IMR-90 (cell line): Measurements from ENCODE around the gene NOS2. TPM values are rescaled to one million over a fixed set of nuclear protein-coding genes. Genes with fewer than 3 reads are reported as not detected.

ENCODE experiments used
- ATAC-seq: fragments of 200-7000 bp; cut with Tn5 transposase; 2 replicates; pipeline ENCODE4 v1.9.1; 2020; ENCODE audit warnings: low read depth, mild to moderate bottlenecking, moderate library complexity
- BruUV-seq: library from RNA; stranded (reverse); fragments of 400-500 nt; replicated peaks from 2 replicates; lab custom pipeline; 2021; lab: Mats Ljungman, UMichigan
- CTCF ChIA-PET: fragments of 300-600 bp; formaldehyde crosslinking; extraction: SDS; loops from one replicate; lab custom pipeline; 2021; ENCODE audit warnings: antibody characterized with exemption; lab: Yijun Ruan, JAX
- POLR2A ChIA-PET: fragments of 300-600 bp; sonication (Branson Sonifier 250); formaldehyde crosslinking; loops from one replicate; lab custom pipeline; 2022; ENCODE audit warnings: antibody characterized with exemption; ENCODE audit not compliant: unreplicated experiment; lab: Charles Lee
- DNase-seq: peaks from one replicate; pipeline ENCODE4 v3.0.0; 2013
- H2AFZ ChIP-seq: replicated peaks from 2 replicates; pipeline ENCODE3; 2013; ENCODE audit warnings: low read length, mild to moderate bottlenecking; ENCODE audit not compliant: poor library complexity
- H2AK5ac ChIP-seq: 2 replicates; pipeline ENCODE4 v1.6.1; 2013; ENCODE audit warnings: low read depth, low read length, inconsistent platforms
- H2AK9ac ChIP-seq: replicated peaks from 2 replicates; pipeline ENCODE3; 2013; ENCODE audit warnings: mild to moderate bottlenecking, low read depth, low read length, moderate library complexity; ENCODE audit not compliant: poor library complexity
- H2BK120ac ChIP-seq: 2 replicates; pipeline ENCODE4 v1.6.1; 2013; ENCODE audit warnings: low read depth, low read length, inconsistent platforms
- H2BK15ac ChIP-seq: 3 replicates; pipeline ENCODE4 v1.6.1; 2013; ENCODE audit warnings: low read depth, low read length, inconsistent platforms
- H2BK20ac ChIP-seq: 2 replicates; pipeline ENCODE4 v1.6.1; 2013; ENCODE audit warnings: low read depth, mild to moderate bottlenecking, inconsistent platforms, low read length, moderate library complexity
- H2BK5ac ChIP-seq: 2 replicates; pipeline ENCODE4 v1.6.1; 2013; ENCODE audit warnings: mild to moderate bottlenecking, low read depth, low read length, inconsistent platforms; ENCODE audit not compliant: poor library complexity, severe bottlenecking
- H3K14ac ChIP-seq: replicated peaks from 2 replicates; pipeline ENCODE4 v1.6.1; 2013; ENCODE audit warnings: low read depth, low read length, inconsistent platforms
- H3K18ac ChIP-seq: 2 replicates; pipeline ENCODE4 v1.6.1; 2013; ENCODE audit warnings: low read depth, low read length, control low read depth
- H3K23ac ChIP-seq: 2 replicates; pipeline ENCODE4 v1.6.1; 2013; ENCODE audit warnings: low read depth, low read length, inconsistent platforms
- H3K27ac ChIP-seq: 2 replicates; pipeline ENCODE4 v1.5.1; 2013; ENCODE audit warnings: mild to moderate bottlenecking, control low read depth, low read length; ENCODE audit not compliant: insufficient read depth
- H3K27me3 ChIP-seq: 2 replicates; pipeline ENCODE4 v1.6.1; 2013; ENCODE audit warnings: low read length; ENCODE audit not compliant: control insufficient read depth, insufficient read depth
- H3K36me3 ChIP-seq: 2 replicates; pipeline ENCODE4 v1.6.1; 2013; ENCODE audit warnings: low read length, mixed read lengths; ENCODE audit not compliant: control insufficient read depth, insufficient read depth
- H3K4ac ChIP-seq: 2 replicates; pipeline ENCODE4 v1.6.1; 2013; ENCODE audit warnings: low read depth, low read length, inconsistent platforms
- H3K4me1 ChIP-seq: 2 replicates; pipeline ENCODE4 v1.6.1; 2013; ENCODE audit warnings: low read length, mixed read lengths; ENCODE audit not compliant: control insufficient read depth, insufficient read depth
- H3K4me2 ChIP-seq: 2 replicates; pipeline ENCODE4 v1.6.1; 2013; ENCODE audit warnings: low read depth, mild to moderate bottlenecking, control low read depth, low read length, moderate library complexity
- H3K4me3 ChIP-seq: 2 replicates; pipeline ENCODE4 v1.5.1; 2013; ENCODE audit warnings: low read depth, mild to moderate bottlenecking, control low read depth, low read length, moderate library complexity; ENCODE audit not compliant: insufficient read depth
- H3K56ac ChIP-seq: 2 replicates; pipeline ENCODE4 v1.6.1; 2013; ENCODE audit warnings: low read length, inconsistent platforms; ENCODE audit not compliant: insufficient read depth; ENCODE audit errors: extremely low read depth
- H3K79me1 ChIP-seq, 2 experiments: 2 replicates each; pipeline ENCODE4 v1.6.1; 2013; ENCODE audit warnings: low read length in 2 of 2, inconsistent platforms in 1 of 2, low read depth in 1 of 2
- H3K9ac ChIP-seq: 2 replicates; pipeline ENCODE4 v1.6.1; 2013; ENCODE audit warnings: low read depth, low read length, control low read depth
- H3K9me1 ChIP-seq: 2 replicates; pipeline ENCODE4 v1.6.1; 2013; ENCODE audit warnings: low read length, inconsistent platforms; ENCODE audit not compliant: insufficient read depth
- H3K9me3 ChIP-seq: 2 replicates; pipeline ENCODE4 v1.6.1; 2013; ENCODE audit warnings: low read length; ENCODE audit not compliant: control insufficient read depth, insufficient read depth
- H4K20me1 ChIP-seq: 2 replicates; pipeline ENCODE4 v1.6.1; 2013; ENCODE audit warnings: low read length, inconsistent platforms; ENCODE audit not compliant: insufficient read depth
- H4K5ac ChIP-seq: 2 replicates; pipeline ENCODE4 v1.6.1; 2013; ENCODE audit warnings: mild to moderate bottlenecking, low read depth, low read length, control low read depth
- H4K8ac ChIP-seq, 2 experiments: 2 replicates each; pipeline ENCODE4 v1.6.1; 2013; ENCODE audit warnings: low read depth in 2 of 2, low read length in 2 of 2, control low read depth in 1 of 2, inconsistent platforms in 1 of 2
- H4K91ac ChIP-seq: 2 replicates; pipeline ENCODE4 v1.6.1; 2013; ENCODE audit warnings: low read depth, low read length, inconsistent platforms; ENCODE audit not compliant: insufficient read depth
- BHLHE40 ChIP-seq: fragments of 150-350 bp; IDR thresholded peaks from 2 replicates; pipeline ENCODE4 v1.6.1; 2016; ENCODE audit warnings: mild to moderate bottlenecking, low read depth, low read length
- CTCF ChIP-seq: conservative IDR thresholded peaks from 2 replicates; pipeline ENCODE4 v1.5.1; 2012; ENCODE audit warnings: mild to moderate bottlenecking, low read depth, low read length, improper control_type of control experiment
- FOS ChIP-seq: fragments of 150-350 bp; IDR thresholded peaks from 2 replicates; pipeline ENCODE4 v1.6.1; 2016; ENCODE audit warnings: low read depth, low read length
- MAFK ChIP-seq: IDR thresholded peaks from 2 replicates; pipeline ENCODE4 v1.6.1; 2012; ENCODE audit warnings: low read depth, low read length, improper control_type of control experiment
- MAZ ChIP-seq: IDR thresholded peaks from 2 replicates; pipeline ENCODE4 v1.6.1; 2012; ENCODE audit warnings: low read depth, mild to moderate bottlenecking, low read length, improper control_type of control experiment, moderate library complexity, borderline replicate concordance
- MXI1 ChIP-seq: IDR thresholded peaks from 2 replicates; pipeline ENCODE4 v1.6.1; 2012; ENCODE audit warnings: low read depth, mild to moderate bottlenecking, low read length, moderate library complexity, borderline replicate concordance
- NFE2L2 ChIP-seq: fragments of 150-350 bp; IDR thresholded peaks from 2 replicates; pipeline ENCODE4 v1.6.1; 2016; ENCODE audit warnings: low read depth, mild to moderate bottlenecking, low read length
- POLR2A ChIP-seq: IDR thresholded peaks from 2 replicates; pipeline ENCODE4 v1.6.1; 2012; ENCODE audit warnings: mild to moderate bottlenecking, low read depth, low read length
- RAD21 ChIP-seq: IDR thresholded peaks from 2 replicates; pipeline ENCODE4 v1.6.1; 2012; ENCODE audit warnings: low read length, improper control_type of control experiment
- RCOR1 ChIP-seq: IDR thresholded peaks from 2 replicates; pipeline ENCODE4 v1.6.1; 2012; ENCODE audit warnings: mild to moderate bottlenecking, low read length, improper control_type of control experiment; ENCODE audit not compliant: insufficient replicate concordance
- SMC3 ChIP-seq: fragments of 150-350 bp; IDR thresholded peaks from 2 replicates; pipeline ENCODE4 v1.6.1; 2016; ENCODE audit warnings: low read depth, mild to moderate bottlenecking, antibody characterized with exemption, low read length, moderate library complexity
- WGBS, 2 experiments: methylation state at CpG; one replicate each; pipeline versions ENCODE4 v1.1.5 to v1.1.7; 2013; ENCODE audit warnings: missing lambda C conversion rate in 2 of 2; ENCODE audit not compliant: insufficient read length in 1 of 2; ENCODE audit errors: extremely low coverage in 2 of 2; 5-methylcytosine and 5-hydroxymethylcytosine counted together
- dilution Hi-C: fragments of 300-500 bp; cut with HindIII; formaldehyde crosslinking; loops from one replicate; pipeline ENCODE4 v1.14.3; 2018; ENCODE audit warnings: low sequenced_read_pairs; ENCODE audit not compliant: unreplicated experiment
- in situ Hi-C: fragments of 300-500 bp; cut with MboI; formaldehyde crosslinking; loops from 3 replicates; pipeline ENCODE4 v1.14.3; 2019; ENCODE audit warnings: low sequenced_read_pairs, inconsistent platforms, mixed read lengths
- intact Hi-C: fragments of 100-400 bp; cut with micrococcal nuclease; formaldehyde crosslinking; loops from 2 replicates; pipeline ENCODE4 v1.10.0; 2022
- polyA plus RNA-seq, 3 experiments: library from polyadenylated mRNA; depleted of rRNA; stranded (reverse); fragments of >200 nt; gene quantifications; 2 replicates each; pipeline ENCODE4 v1.2.3, GENCODE V29; 2012; ENCODE audit warnings: low replicate concordance in 1 of 3
- total RNA-seq: library from RNA; depleted of rRNA; stranded (reverse); fragments of >200 nt; gene quantifications from 2 replicates; pipeline ENCODE4 v1.2.3, GENCODE V29; 2012
- TF ChIP-seq, protein P1 (sequence below): fragments of 150-350 bp; IDR thresholded peaks from 2 replicates; pipeline ENCODE4 v1.6.1; 2016; ENCODE audit warnings: low read depth, mild to moderate bottlenecking, low read length, moderate library complexity, borderline replicate concordance

NOS2 gene
- total and polyA plus RNA-seq, 2 of the 4 experiments (the other 2 are of a cell fraction), result under 0.01 TPM; not detected in 1

DNA sequence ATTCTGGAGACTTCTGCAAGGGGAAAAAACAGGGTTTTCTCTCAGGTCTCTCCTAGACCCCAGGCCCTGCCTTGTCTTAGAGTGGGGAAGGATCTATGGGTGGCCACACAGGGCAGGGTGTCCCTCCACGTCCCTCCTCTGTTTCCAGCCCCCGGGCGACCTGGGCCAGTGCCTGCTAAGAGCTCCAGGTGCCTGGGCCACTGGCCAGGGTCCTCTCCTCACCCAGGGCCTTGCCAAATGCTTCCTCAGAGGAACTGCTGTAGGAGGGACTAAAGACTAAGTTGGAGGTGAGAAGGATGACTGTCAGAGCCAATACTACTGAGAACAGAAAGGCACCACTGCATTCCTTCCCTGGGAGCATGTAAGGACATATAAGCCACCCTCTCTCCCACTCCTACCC lies 11.4 kb downstream of the NOS2 start:
- peaks cover 22% of the 10 kb centered on the region for H3K27me3 ChIP-seq
- no peaks in the 10 kb centered on the region for H3K9me1 ChIP-seq
- H4K91ac ChIP-seq, result no peak overlapping the region
- H3K23ac ChIP-seq, result no peak overlapping the region
- ATAC-seq, result no peak
- ChIA-PET POLR2A (no interaction called here), CTCF (no interaction called here)
- no peak overlapping the region for H2AK9ac ChIP-seq
- H2BK5ac ChIP-seq, result no peak overlapping the region
- H4K8ac ChIP-seq, result no peak overlapping the region
- H2AK5ac ChIP-seq, result no peak overlapping the region
- no peak overlapping the region for H3K9ac ChIP-seq
- H3K27ac ChIP-seq, result no peak overlapping the region
- H2BK15ac ChIP-seq, result no peak overlapping the region
- H3K36me3 ChIP-seq, result no peaks in the 10 kb centered on the region
- no peaks in the 10 kb centered on the region for H4K20me1 ChIP-seq
- no peak overlapping the region for H2AFZ ChIP-seq
- no TSS peak for BruUV-seq
- TF ChIP-seq RCOR1 (no peak), CTCF (no peak), BHLHE40 (no peak), NFE2L2 (no peak), POLR2A (no peak), SMC3 (no peak), FOS (no peak), MXI1 (no peak), MAFK (no peak), RAD21 (no peak), MAZ (no peak)
- TF ChIP-seq, protein P1, sequence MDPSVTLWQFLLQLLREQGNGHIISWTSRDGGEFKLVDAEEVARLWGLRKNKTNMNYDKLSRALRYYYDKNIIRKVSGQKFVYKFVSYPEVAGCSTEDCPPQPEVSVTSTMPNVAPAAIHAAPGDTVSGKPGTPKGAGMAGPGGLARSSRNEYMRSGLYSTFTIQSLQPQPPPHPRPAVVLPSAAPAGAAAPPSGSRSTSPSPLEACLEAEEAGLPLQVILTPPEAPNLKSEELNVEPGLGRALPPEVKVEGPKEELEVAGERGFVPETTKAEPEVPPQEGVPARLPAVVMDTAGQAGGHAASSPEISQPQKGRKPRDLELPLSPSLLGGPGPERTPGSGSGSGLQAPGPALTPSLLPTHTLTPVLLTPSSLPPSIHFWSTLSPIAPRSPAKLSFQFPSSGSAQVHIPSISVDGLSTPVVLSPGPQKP, result no peak
- H3K4me3 ChIP-seq, result no peak overlapping the region
- no peaks in the 10 kb centered on the region for H3K79me1 ChIP-seq
- no peaks in the 10 kb centered on the region for H3K9me3 ChIP-seq
- H3K4me2 ChIP-seq, result no peak overlapping the region
- H3K4ac ChIP-seq, result no peak overlapping the region
- H3K18ac ChIP-seq, result no peak overlapping the region
- dilution Hi-C loops (no loop called here), in situ Hi-C loops (no loop called here), intact Hi-C loops (no loop called here)
- no peak overlapping the region for H3K56ac ChIP-seq
- H3K14ac ChIP-seq, result no peak overlapping the region
- no CpG with 5 or more reads among the region's 3 CpGs for WGBS, 2 experiments
- no peak overlapping the region for H2BK120ac ChIP-seq
- DNase-seq, result no peak
- H2BK20ac ChIP-seq, result no peak overlapping the region
- H4K5ac ChIP-seq, result no peak overlapping the region
- H3K4me1 ChIP-seq, result no peaks in the 10 kb centered on the region
